ENCODE results near the gene SUSD3.

Gene SUSD3

GRCh38 chr9:93053781-93054331 lies 4.6 kb upstream of the SUSD3 start:
- no peak for DNase-seq

- DNase-seq = no peak
Observed at GRCh38 chr9:93054758-93055704, 3.5 kb upstream of the SUSD3 start.

- DNase-seq = no peak
Observed at GRCh38 chr9:93057042-93057702, 1.3 kb upstream of the SUSD3 start.

GRCh38 chr9:93057703-93058354 lies 672 bp upstream of the SUSD3 start:
- DNase-seq = peak in 1 of 5 experiments; percentile 19

GRCh38 chr9:93059011-93059714 lies 662 bp downstream of the SUSD3 start:
- DNase-seq = peak in 2 of 5 experiments; percentile 16 to 46

- DNase-seq = no peak
Observed at GRCh38 chr9:93059715-93060578, 1.4 kb downstream of the SUSD3 start.

- peak in 1 of 5 experiments; percentile 66 for DNase-seq
Observed at GRCh38 chr9:93060746-93061259, 2.3 kb downstream of the SUSD3 start.

- DNase-seq = no peak
Observed at GRCh38 chr9:93061260-93061751, 2.8 kb downstream of the SUSD3 start.

- DNase-seq = peak in 1 of 5 experiments; percentile 50
Observed at GRCh38 chr9:93061791-93062763, 3.6 kb downstream of the SUSD3 start.

- DNase-seq = peak; percentile 33 to 99 (median 72)
Observed at GRCh38 chr9:93064392-93065134, 6.1 kb downstream of the SUSD3 start.

GRCh38 chr9:93065135-93065720 lies 6.7 kb downstream of the SUSD3 start:
- DNase-seq = no peak

GRCh38 chr9:93066978-93067603 lies 8.6 kb downstream of the SUSD3 start:
- no peak for DNase-seq

GRCh38 chr9:93068956-93069355 lies 10.5 kb downstream of the SUSD3 start:
- DNase-seq = no peak

- no peak for DNase-seq
Observed at GRCh38 chr9:93071464-93071863, 13.0 kb downstream of the SUSD3 start.

- no peak for DNase-seq
Observed at GRCh38 chr9:93072383-93072795, 13.9 kb downstream of the SUSD3 start.

- no peak for DNase-seq
Observed at GRCh38 chr9:93076101-93076791, 17.7 kb downstream of the SUSD3 start.

GRCh38 chr9:93076792-93077128 lies 18.3 kb downstream of the SUSD3 start:
- DNase-seq = no peak
